HepG2 (cell line): ENCODE data around the gene PPBP. TPM values are rescaled to one million over a fixed set of nuclear protein-coding genes. Genes with fewer than 3 reads are reported as not detected.

Source experiments
- ATAC-seq: fragments of 200-7000 bp; cut with Tn5 transposase; 3 replicates; pipeline ENCODE4 v1.9.1; 2020; ENCODE audit warnings: mild to moderate bottlenecking, moderate library complexity
- BruUV-seq: library from RNA; stranded (reverse); fragments of 400-500 nt; replicated peaks from 2 replicates; lab custom pipeline; 2021; lab: Mats Ljungman, UMichigan
- CTCF ChIA-PET: fragments of 300-600 bp; formaldehyde crosslinking; extraction: SDS; loops from one replicate; lab custom pipeline; 2021; ENCODE audit warnings: low total read pairs, inconsistent platforms, low intra/inter-chr PET ratio; lab: Yijun Ruan, JAX
- POLR2A ChIA-PET: fragments of 350-600 bp; sonication (Branson Sonifier 250); formaldehyde crosslinking; loops from one replicate; lab custom pipeline; 2020; ENCODE audit warnings: antibody characterized with exemption, inconsistent platforms; lab: Yijun Ruan, JAX
- DNase-seq: peaks from one replicate; pipeline ENCODE4 v3.0.0-alpha.2; 2015; ENCODE audit warnings: low spot score
- FAIRE-seq: peaks from 3 replicates; lab custom pipeline; 2011; peaks lifted over from hg19 to GRCh38; lab: Jason Lieb, UNC
- H2AFZ ChIP-seq: one replicate; pipeline ENCODE4 v1.6.1; 2011; ENCODE audit warnings: low read length, inconsistent platforms
- H3K27ac ChIP-seq: fragments of 300-600 bp; 3 replicates; pipeline ENCODE4 v1.8.0; 2011; ENCODE audit warnings: mixed run types, mild to moderate bottlenecking, mixed read lengths, low read length, inconsistent platforms; ENCODE audit not compliant: insufficient read depth; ENCODE audit errors: extremely low read length
- H3K27me3 ChIP-seq, 2 experiments: fragments of 200-600 bp in 1 of 2; 2 replicates in 1 of 2; 3 replicates in 1 of 2; pipeline versions ENCODE4 v1.6.0 to v1.8.0; 2011; ENCODE audit warnings: low read length in 2 of 2, mild to moderate bottlenecking in 2 of 2, moderate library complexity in 2 of 2, inconsistent platforms in 1 of 2; ENCODE audit not compliant: insufficient read depth in 2 of 2, control insufficient read depth in 1 of 2
- H3K36me3 ChIP-seq, 2 experiments: fragments of 200-600 bp in 1 of 2; replicated peaks in 1 of 2; 2 replicates in 1 of 2; 3 replicates in 1 of 2; pipeline versions ENCODE4 v1.5.1 to v1.8.0; 2011; ENCODE audit warnings: low read length in 2 of 2, inconsistent platforms in 1 of 2; ENCODE audit not compliant: insufficient read depth in 2 of 2, control insufficient read depth in 1 of 2
- H3K4me1 ChIP-seq: 2 replicates; pipeline ENCODE4 v1.5.1; 2012; ENCODE audit warnings: low read length, inconsistent platforms; ENCODE audit not compliant: insufficient read depth
- H3K4me2 ChIP-seq: 2 replicates; pipeline ENCODE4 v1.6.0; 2011; ENCODE audit warnings: low read depth, low read length, inconsistent platforms
- H3K4me3 ChIP-seq, 3 experiments: fragments of 200-600 bp in 1 of 3; sonication (generic), shearing (Covaris generic) in 1 of 3; replicated peaks in 1 of 3; 2 replicates each; pipeline ENCODE4 v1.5.1; 2011 to 2016; ENCODE audit warnings: low read length in 3 of 3, inconsistent platforms in 2 of 3, low read depth in 2 of 3, mild to moderate bottlenecking in 2 of 3, control low read depth in 1 of 3, mixed read lengths in 1 of 3; ENCODE audit not compliant: insufficient read depth in 1 of 3
- H3K79me2 ChIP-seq: one replicate; pipeline ENCODE4 v1.6.1; 2011; ENCODE audit warnings: low read length, inconsistent platforms; ENCODE audit not compliant: insufficient read depth
- H3K9ac ChIP-seq: 2 replicates; pipeline ENCODE4 v1.6.0; 2011; ENCODE audit warnings: mild to moderate bottlenecking, low read depth, low read length, inconsistent platforms; ENCODE audit not compliant: insufficient read depth
- H3K9me3 ChIP-seq: 2 replicates; pipeline ENCODE4 v1.5.1; 2012; ENCODE audit warnings: mild to moderate bottlenecking, low read length
- H4K20me1 ChIP-seq: 2 replicates; pipeline ENCODE4 v1.6.0; 2011; ENCODE audit warnings: inconsistent platforms, mild to moderate bottlenecking, low read length, moderate library complexity; ENCODE audit not compliant: insufficient read depth
- CCDC6 ChIP-seq: sonication (generic); formaldehyde crosslinking; IDR thresholded peaks from 2 replicates; pipeline ENCODE4 v1.8.1; 2022; ENCODE audit warnings: mild to moderate bottlenecking, missing genetic modification reagents, moderate library complexity
- CTCF ChIP-seq: sonication (generic); formaldehyde crosslinking; IDR thresholded peaks from 2 replicates; pipeline ENCODE4 v1.5.0; 2020; ENCODE audit warnings: mild to moderate bottlenecking, missing genetic modification reagents, moderate library complexity
- DMAP1 ChIP-seq: IDR thresholded peaks from 2 replicates; pipeline ENCODE4 v1.6.1; 2016
- KDM4B ChIP-seq: sonication (generic); formaldehyde crosslinking; IDR thresholded peaks from 2 replicates; pipeline ENCODE4 v1.4.0; 2020; ENCODE audit warnings: missing genetic modification reagents
- MAZ ChIP-seq, 2 experiments: sonication (generic) in 1 of 2; formaldehyde crosslinking in 1 of 2; IDR thresholded peaks; 2 replicates each; pipeline versions ENCODE4 v1.5.0 to v1.6.1; 2012 to 2020; ENCODE audit warnings: low read depth in 2 of 2, mild to moderate bottlenecking in 2 of 2, borderline replicate concordance in 1 of 2, improper control_type of control experiment in 1 of 2, low read length in 1 of 2, missing genetic modification reagents in 1 of 2, moderate library complexity in 1 of 2
- MTERF4 ChIP-seq: sonication (generic); formaldehyde crosslinking; IDR thresholded peaks from 2 replicates; pipeline ENCODE4 v1.8.0; 2023; ENCODE audit warnings: mild to moderate bottlenecking, missing genetic modification reagents
- NFIC ChIP-seq: IDR thresholded peaks from 2 replicates; pipeline ENCODE4 v1.6.1; 2012; ENCODE audit warnings: mild to moderate bottlenecking, low read length, inconsistent platforms
- PHB2 ChIP-seq: fragments of 450-650 bp; IDR thresholded peaks from 2 replicates; pipeline ENCODE4 v1.6.1; 2018; ENCODE audit not compliant: partially characterized antibody
- STAG1 ChIP-seq: sonication (generic); formaldehyde crosslinking; IDR thresholded peaks from 2 replicates; pipeline ENCODE4 v1.4.0; 2020; ENCODE audit warnings: missing genetic modification reagents
- TOE1 ChIP-seq: sonication (generic); formaldehyde crosslinking; IDR thresholded peaks from 2 replicates; pipeline ENCODE4 v1.4.0; 2020; ENCODE audit warnings: mild to moderate bottlenecking, missing genetic modification reagents
- ZBTB7A ChIP-seq: sonication (generic); formaldehyde crosslinking; IDR thresholded peaks from 2 replicates; pipeline ENCODE4 v1.8.0; 2022; ENCODE audit warnings: mild to moderate bottlenecking, missing genetic modification reagents
- ZNF292 ChIP-seq: sonication (generic); formaldehyde crosslinking; IDR thresholded peaks from 2 replicates; pipeline ENCODE4 v1.8.1; 2022; ENCODE audit warnings: mild to moderate bottlenecking, low read depth, missing genetic modification reagents, borderline replicate concordance
- ZNF552 ChIP-seq: sonication (generic); formaldehyde crosslinking; IDR thresholded peaks from 2 replicates; pipeline ENCODE4 v1.9.0; 2022; ENCODE audit warnings: missing genetic modification reagents, mild to moderate bottlenecking, borderline replicate concordance
- ZNF660 ChIP-seq: sonication (generic); formaldehyde crosslinking; IDR thresholded peaks from 2 replicates; pipeline ENCODE4 v1.5.1; 2020; ENCODE audit warnings: mild to moderate bottlenecking, low read depth, missing genetic modification reagents, borderline replicate concordance
- ZNF850 ChIP-seq: sonication (generic); formaldehyde crosslinking; conservative IDR thresholded peaks from 2 replicates; pipeline ENCODE4 v1.9.0; 2021; ENCODE audit warnings: mild to moderate bottlenecking, missing genetic modification reagents
- WGBS: methylation state at CpG from one replicate; pipeline ENCODE4 v1.1.6; 2017; ENCODE audit warnings: low lambda C conversion rate; 5-methylcytosine and 5-hydroxymethylcytosine counted together
- in situ Hi-C: cut with HindIII; loops from 2 replicates; pipeline ENCODE4 v1.10.0; 2017; ENCODE audit warnings: low pct_unique_long_range_greater_than_20kb; ENCODE audit not compliant: extremely low pct_ligation_motif_present
- intact Hi-C: fragments of 100-400 bp; cut with micrococcal nuclease; formaldehyde crosslinking; loops from one replicate; pipeline ENCODE4 v1.10.0; 2022; ENCODE audit not compliant: unreplicated experiment
- polyA plus RNA-seq, 8 experiments: library from polyadenylated mRNA; depleted of rRNA in 3 of 8; stranded (reverse) in 7 of 8; unstranded in 1 of 8; fragments of >200 nt; fragmentation: Illumina TruSeq in 4 of 8; extraction: Trizol in 4 of 8; gene quantifications; 2 replicates each; pipeline versions ENCODE4 v1.2.1 to v1.2.3, GENCODE V29; 2011 to 2016; ENCODE audit warnings: low read depth in 4 of 8, missing spikeins in 1 of 8, mixed read lengths in 1 of 8; ENCODE audit not compliant: insufficient read depth in 1 of 8
- total RNA-seq, 5 experiments: library from RNA; depleted of rRNA; stranded (reverse); fragments of >200 nt; fragmentation: Illumina TruSeq; extraction: Trizol; gene quantifications; 2 replicates each; pipeline ENCODE4 v1.2.3, GENCODE V29; 2016; ENCODE audit warnings: low read depth in 1 of 5
- TF ChIP-seq, protein P1 (sequence below): sonication (generic); formaldehyde crosslinking; conservative IDR thresholded peaks from 2 replicates; pipeline ENCODE4 v1.4.0; 2020; ENCODE audit warnings: mild to moderate bottlenecking, missing genetic modification reagents, moderate library complexity
- TF ChIP-seq, protein P2 (sequence below): sonication (generic); formaldehyde crosslinking; IDR thresholded peaks from 2 replicates; pipeline ENCODE4 v1.4.0; 2020; ENCODE audit warnings: mild to moderate bottlenecking, low read depth, missing genetic modification reagents

PPBP gene
- total and polyA plus RNA-seq, 2 of the 13 experiments (the other 11 are each of a cell fraction or from before 2014, with no cell fraction given) = not detected

DNA sequence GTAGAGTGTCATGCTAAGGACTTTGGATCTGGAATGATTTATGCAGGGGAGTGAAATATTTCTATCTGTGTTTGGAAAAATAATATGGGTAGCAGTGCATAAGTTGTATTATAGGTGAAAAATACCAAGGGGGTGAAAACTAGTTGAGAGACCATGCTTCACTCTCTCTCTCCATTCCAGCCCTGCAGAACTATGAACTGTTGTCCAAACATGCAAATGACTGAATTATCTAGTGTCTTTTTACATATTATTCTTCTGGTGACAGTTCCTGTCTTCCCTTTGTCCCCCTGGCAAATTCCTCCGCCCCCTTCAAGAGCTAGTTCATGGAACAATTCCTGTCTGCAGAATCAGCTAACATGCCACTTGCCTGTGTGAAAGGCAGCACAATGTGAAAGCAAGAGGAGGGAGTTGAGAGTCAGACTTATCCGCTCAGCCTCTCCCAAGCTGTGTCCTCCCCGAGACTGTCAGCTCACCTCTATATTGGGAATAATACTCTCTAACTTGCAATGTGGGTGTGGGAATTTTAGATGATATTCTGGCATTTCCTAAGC, 8.5 kb downstream of the PPBP start:
- Histone ChIP-seq H3K9me3 (no peaks in the 10 kb centered on the region), H3K4me1 (no peaks in the 10 kb centered on the region), H3K4me3 (no peak overlapping the region), H2AFZ (no peak overlapping the region), H3K9ac (no peak overlapping the region), H3K79me2 (no peaks in the 10 kb centered on the region), H3K27me3 (peaks cover 3 to 8% of the 10 kb centered on the region in 2 experiments; a peak in 3 of 5 replicates), H3K27ac (no peak overlapping the region), H4K20me1 (no peaks in the 10 kb centered on the region), H3K4me2 (no peak overlapping the region), H3K36me3 (no peaks in the 10 kb centered on the region)
- CTCF ChIA-PET = no interaction called here
- no TSS peak for BruUV-seq
- intact Hi-C loops = no loop called here
- WGBS = 28% methylated on average over 3 of the region's 3 CpGs
- FAIRE-seq (no peak), ATAC-seq (no peak), DNase-seq (no peak)
- POLR2A ChIA-PET = no interaction called here
- in situ Hi-C loops = no loop called here
- TF ChIP-seq KDM4B (CRISPR knock-in tag) = no peak
- TF ChIP-seq ZNF850 (CRISPR knock-in tag) = no peak
- no peak for TF ChIP-seq MAZ (IDR thresholded peaks at IDR 0.05; ENCODE audit: borderline replicate concordance, low read depth, low read length)
- no peak for TF ChIP-seq MAZ (CRISPR knock-in tag; IDR thresholded peaks at IDR 0.05; ENCODE audit: low read depth)
- TF ChIP-seq ZNF552 = no peak
- TF ChIP-seq ZNF660 (CRISPR knock-in tag) = no peak
- TF ChIP-seq PHB2 = no peak
- no peak for TF ChIP-seq STAG1
- TF ChIP-seq TOE1 (CRISPR knock-in tag) = no peak
- TF ChIP-seq NFIC = no peak
- no peak for TF ChIP-seq ZBTB7A
- TF ChIP-seq CTCF (CRISPR knock-in tag) = no peak
- TF ChIP-seq ZNF292 (CRISPR knock-in tag) = no peak
- no peak for TF ChIP-seq MTERF4 (CRISPR knock-in tag)
- TF ChIP-seq CCDC6 (CRISPR knock-in tag) = no peak
- TF ChIP-seq DMAP1 = no peak
- TF ChIP-seq, protein P1, sequence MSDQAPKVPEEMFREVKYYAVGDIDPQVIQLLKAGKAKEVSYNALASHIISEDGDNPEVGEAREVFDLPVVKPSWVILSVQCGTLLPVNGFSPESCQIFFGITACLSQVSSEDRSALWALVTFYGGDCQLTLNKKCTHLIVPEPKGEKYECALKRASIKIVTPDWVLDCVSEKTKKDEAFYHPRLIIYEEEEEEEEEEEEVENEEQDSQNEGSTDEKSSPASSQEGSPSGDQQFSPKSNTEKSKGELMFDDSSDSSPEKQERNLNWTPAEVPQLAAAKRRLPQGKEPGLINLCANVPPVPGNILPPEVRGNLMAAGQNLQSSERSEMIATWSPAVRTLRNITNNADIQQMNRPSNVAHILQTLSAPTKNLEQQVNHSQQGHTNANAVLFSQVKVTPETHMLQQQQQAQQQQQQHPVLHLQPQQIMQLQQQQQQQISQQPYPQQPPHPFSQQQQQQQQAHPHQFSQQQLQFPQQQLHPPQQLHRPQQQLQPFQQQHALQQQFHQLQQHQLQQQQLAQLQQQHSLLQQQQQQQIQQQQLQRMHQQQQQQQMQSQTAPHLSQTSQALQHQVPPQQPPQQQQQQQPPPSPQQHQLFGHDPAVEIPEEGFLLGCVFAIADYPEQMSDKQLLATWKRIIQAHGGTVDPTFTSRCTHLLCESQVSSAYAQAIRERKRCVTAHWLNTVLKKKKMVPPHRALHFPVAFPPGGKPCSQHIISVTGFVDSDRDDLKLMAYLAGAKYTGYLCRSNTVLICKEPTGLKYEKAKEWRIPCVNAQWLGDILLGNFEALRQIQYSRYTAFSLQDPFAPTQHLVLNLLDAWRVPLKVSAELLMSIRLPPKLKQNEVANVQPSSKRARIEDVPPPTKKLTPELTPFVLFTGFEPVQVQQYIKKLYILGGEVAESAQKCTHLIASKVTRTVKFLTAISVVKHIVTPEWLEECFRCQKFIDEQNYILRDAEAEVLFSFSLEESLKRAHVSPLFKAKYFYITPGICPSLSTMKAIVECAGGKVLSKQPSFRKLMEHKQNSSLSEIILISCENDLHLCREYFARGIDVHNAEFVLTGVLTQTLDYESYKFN = no peak
- TF ChIP-seq, protein P2, sequence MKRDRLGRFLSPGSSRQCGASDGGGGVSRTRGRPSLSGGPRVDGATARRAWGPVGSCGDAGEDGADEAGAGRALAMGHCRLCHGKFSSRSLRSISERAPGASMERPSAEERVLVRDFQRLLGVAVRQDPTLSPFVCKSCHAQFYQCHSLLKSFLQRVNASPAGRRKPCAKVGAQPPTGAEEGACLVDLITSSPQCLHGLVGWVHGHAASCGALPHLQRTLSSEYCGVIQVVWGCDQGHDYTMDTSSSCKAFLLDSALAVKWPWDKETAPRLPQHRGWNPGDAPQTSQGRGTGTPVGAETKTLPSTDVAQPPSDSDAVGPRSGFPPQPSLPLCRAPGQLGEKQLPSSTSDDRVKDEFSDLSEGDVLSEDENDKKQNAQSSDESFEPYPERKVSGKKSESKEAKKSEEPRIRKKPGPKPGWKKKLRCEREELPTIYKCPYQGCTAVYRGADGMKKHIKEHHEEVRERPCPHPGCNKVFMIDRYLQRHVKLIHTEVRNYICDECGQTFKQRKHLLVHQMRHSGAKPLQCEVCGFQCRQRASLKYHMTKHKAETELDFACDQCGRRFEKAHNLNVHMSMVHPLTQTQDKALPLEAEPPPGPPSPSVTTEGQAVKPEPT (CRISPR knock-in tag) = no peak
